Putamen (tissue), 1 donor: ENCODE results near the gene PTPRT.

Source experiments
- DNase-seq: peaks from one replicate; pipeline ENCODE4 v3.0.0-alpha.2; 2016; ENCODE audit warnings: low spot score

PTPRT gene

DNA sequence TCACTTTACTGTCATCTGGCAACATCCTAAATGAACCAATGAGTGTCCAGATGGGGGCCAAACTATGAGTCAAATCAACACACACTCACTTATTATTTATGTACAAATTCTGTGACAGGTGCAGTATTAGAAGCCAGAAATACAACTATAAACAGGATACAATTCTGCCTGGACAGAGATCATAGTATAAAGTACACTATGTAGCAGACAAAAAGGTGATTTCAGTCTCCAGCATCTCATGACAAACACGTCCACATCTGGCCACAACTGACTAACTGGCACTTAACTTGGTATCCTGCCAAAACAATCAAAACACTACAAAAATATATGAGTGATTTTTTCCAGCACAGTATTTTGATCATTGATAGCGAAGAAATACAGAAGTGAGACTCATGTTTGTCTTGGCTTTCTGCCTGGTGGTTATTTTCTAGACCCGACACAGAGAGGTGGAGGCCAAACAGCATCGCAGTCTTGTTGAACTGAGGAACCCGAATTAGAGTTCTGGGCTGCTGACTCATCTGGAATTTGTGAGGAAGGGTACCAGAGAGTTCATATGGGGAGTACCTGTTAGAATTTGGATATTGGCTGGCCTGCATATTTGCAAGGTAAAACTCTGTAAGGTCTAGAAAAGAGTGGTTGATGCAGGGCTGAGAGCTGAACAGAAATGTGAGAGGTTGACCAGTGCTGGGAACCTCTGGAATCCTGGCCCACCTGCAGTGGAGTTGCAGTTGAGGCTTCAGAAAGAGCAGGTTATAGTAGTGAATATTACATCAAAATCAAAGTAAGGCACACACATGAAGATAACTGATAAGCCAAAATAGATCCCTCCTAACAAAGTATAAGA, 475.2 kb downstream of the PTPRT start:
- DNase-seq, result no peak

DNA sequence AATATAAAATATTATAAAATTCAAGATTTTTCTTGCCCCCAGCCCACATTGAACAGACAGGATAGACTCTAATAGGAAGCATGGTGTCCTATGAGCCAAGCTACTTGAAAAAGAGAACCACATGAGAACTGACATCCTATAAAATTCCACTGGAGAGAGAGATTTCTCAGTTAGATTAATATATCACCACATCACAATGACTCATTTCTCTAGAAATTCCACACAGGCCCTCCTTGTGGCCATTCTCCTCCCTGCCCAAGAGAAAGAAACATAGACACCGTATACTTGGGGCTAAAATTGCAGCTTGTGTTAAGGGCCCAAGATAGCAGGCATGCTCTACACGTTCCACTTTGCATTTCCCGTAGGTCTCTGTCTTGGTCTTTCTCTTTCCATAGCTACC, 481.4 kb downstream of the PTPRT start:
- no peak for DNase-seq

DNA sequence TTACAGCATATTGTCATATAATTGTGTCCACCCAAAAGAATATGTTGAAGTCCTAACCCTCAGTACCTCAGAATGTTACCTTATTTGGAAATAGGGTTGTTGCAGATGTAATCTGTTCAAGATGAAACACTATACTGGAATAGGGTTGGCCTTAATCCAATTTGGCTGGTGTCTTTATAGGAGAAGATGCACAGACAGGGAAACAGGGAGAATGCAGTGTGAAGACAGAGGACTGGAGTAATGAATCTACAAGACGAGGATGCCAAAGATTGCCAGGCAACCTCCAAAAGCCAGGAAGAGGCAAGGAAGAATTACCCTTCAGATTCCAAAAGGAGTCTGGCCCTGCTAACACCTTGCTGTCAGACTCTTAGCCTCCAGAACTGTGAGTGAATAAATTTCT, 482.9 kb downstream of the PTPRT start:
- DNase-seq, result no peak

DNA sequence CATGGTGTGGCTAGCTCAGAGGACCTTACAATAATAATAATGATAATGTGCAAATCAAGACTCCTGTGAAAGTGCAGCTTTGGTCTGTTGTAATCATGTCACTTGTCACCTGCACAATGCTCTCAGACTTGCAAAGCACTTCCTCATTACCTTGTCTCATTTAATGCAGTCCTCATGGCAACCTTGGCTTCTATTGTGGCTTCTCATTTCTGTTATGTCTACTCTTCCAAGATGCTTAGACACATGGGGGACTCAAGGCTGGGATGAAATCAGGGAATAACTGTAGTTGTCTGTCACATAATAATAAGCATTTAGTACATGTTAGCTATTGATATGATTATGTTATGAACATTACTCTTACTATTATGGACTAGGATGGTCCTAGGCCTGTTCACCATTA, 484.2 kb downstream of the PTPRT start:
- no peak for DNase-seq

DNA sequence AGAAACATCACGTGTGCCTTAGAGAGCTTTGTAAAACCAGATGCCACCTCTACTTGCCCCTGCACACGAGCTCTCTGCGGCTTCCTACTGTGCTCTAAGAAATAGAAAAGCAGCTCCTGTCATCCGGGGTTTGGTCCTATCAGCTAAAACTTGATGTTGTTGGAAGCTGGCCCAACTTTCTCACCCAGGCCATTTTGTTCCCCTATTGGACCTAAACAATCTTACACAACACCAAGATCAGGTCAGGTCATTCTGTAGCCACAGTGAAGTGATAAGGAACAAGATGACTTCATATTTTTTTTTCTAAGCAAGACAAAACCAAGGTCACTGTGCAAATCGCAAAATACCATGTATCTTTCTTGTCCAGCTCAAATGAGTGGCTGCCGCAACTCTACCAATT, 486.0 kb downstream of the PTPRT start:
- DNase-seq, result no peak

DNA sequence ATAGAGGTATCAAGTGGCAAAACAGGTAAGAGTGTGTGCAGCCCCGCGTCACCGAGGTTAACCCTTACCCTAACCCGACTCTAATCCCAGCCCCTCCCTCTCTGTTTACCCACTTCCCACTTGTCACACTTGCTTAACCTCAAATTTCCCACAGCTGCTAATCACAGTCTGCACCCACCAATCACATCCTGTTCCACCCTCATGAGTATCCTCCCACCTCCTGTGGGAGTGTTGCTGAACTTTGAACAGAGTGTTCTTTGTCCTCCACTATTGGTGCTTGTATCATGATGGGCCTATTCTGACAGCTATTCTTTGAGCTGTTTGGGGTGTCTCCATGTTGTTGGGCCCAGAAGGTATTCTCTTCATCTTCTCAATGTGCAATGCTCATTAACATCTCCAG, 487.8 kb downstream of the PTPRT start:
- no peak for DNase-seq

DNA sequence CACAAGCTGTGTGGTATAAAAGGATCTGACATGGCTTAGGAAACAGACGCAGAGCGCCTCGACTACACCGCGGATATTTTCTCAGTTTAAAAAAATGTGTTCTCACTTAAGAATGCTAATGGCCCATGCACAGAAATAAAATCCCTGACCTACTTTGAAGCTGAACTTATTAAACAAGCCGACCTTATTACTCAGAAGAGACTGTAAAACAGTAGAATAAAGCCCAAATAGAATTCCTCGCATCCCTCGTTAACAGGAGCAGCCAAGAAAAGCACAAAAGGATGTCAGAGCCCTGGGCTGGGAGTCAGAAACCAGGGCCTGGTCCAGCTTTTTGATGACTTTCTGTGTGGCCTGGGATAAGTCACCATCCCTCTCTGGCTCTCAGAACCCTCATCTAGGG, 489.3 kb downstream of the PTPRT start:
- DNase-seq, result no peak

DNA sequence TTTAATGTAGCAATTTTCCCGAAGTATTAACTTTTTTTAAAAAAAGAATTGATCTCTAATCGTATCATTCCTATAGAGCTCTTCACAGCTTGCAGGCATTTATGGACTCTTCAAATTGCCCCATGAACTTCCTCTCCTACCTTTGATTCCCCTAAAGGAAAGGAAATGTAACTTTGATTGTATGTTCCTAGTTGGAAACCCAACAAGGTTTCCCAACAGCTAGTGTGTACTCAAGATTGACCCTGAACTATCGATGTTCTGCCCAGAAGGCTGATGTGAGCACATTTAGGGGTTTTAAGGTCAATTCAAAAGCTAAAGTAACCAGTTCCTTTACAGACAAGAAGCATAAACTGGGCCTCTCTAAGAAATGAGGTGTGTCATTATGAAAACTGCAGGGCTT, 491.7 kb downstream of the PTPRT start:
- no peak for DNase-seq

DNA sequence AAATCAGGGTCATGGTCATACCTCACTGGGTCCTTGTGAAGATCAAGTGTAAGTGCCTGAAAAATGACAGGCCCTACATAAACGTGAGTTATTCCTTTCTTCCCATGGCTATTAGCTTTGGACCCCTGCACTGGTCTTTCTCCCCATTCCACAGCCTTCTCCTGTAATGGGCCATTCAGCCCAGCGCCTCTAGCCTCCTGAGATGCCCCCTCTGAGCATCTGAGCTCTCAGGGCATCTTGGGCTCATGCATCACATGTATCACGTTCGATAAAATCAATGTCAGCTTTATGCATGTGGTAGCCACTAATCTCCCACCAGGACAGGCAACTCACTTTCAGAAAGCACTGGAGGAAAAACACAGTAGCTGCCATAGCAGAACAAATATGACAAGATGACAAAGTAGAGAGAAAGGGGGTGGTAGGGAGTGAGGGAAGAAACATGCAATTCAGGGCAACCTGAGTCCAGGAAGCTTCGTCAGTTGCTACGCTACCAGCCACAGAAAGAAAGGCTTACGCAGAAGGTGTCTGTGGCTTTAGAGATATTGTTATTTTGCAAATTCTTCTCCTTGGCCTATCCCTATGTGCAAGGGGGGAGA, 498.8 kb downstream of the PTPRT start:
- DNase-seq, result no peak

DNA sequence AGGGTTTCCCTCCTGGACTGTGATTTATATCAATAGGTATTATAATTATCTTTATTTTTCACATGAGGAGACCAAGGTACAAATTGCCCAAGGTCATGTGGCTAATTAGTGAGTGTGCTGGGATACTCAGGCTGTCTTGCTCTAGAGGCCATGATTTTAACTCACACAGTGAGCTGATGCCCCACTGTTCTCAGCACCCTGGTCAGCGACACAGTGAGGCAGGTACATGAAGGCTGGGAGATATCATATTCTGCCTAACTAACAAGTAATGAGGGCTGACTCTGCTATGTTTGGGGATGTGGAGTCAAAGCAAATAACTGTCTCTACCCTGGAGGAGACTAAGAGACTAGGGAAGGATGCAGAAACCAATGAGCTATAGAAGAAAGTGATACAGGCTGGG, 501.1 kb downstream of the PTPRT start:
- DNase-seq, result no peak

DNA sequence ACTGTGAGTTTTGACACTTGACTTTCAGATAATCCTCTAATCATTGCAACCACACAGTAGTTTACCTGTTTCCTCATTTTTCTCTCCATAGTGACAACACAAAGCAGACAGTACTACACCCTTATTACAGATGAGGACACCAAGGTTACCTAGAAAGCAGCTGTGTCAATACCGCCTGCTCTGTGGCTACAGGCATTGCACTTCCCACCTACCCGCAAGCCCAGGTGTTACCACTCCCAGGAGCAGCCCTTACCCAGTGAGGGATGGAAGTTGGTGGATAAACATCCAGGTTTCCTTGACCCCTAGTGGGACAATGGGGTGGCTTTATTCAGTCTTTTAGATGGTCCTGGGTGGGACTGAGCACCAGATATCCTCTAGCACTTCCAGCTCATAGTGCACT, 503.6 kb downstream of the PTPRT start:
- DNase-seq, result no peak

DNA sequence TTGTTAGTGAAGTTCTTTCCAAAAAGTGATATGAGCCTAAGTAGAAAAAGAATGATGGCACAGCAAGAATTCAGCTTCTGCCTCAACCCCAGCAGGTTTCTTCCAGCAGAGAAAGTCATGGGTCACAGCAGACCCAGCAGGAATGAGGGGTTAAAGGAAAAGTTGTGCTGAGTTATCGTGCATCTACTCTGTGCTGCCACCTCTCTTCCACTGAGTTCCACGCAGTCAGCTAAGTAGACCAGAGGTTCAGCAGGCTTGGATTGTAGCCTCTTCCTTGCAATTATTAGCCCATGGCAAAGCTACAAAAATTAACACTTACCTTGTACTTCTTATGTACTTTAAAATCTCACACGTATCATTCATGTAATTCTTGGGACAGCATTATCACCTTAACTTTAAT, 510.8 kb downstream of the PTPRT start:
- DNase-seq, result no peak

DNA sequence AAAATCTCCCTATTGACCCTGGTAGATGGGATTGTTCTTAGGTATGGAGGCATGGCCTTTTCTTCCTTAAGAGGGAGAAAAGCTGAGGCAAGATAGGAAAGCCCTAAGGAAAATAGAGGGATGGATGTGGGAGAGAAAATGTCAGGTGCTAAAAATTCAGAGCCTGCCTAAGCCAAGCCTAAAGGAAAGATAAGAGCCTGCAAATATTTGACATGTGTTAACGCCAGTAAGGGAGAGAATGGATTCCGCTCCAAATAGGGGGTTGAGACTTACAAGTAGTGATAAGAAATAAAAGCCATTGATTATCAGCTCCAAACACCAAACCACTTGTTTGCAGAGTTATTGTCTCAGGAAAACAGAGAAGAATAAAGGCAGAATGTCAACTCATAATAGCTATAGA, 533.6 kb downstream of the PTPRT start:
- DNase-seq, result no peak

DNA sequence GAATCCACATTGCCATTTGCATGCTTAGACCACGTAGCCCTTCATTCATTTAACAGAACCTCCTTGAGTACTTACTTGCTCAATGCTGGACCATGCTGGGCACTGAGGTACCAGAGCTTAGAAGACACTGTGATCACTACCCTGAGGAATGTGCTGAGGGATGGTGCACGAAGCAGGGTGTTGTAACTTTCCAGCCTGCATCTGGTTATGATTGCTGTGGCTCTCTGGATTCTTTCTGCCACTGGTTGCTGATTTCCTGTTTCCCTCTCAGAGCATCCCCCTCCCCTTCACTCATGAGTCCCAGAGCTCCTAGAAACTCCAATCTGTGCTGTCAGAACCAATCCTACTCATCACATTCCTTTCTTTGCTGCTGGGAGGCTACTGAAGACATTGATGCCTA, 537.4 kb downstream of the PTPRT start:
- DNase-seq, result no peak

DNA sequence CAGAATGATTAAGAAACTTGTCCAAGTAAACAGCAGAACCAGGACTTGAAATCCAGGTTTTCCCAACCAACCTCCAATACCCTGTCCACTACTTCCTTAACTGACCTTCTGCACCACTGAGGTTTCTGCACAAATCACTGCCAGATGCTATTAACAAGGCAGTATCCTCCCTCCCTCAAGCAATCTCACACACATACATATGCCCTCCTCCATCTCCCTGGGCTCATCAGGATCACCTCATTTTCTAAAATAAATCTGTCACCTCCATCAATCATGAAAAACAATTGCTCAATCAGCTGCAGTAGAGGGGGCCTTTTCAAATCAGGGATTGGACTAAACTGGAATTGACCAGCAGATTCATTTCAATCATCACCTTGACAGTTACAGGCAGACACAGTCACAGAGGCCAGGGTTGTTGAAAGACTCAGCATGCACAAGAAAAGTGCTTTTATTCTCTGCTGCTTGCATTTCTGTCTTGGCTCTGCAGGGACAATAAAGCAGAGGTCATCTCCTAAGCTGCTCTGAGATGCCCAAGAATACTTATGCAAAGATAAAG, 539.4 kb downstream of the PTPRT start:
- no peak for DNase-seq

DNA sequence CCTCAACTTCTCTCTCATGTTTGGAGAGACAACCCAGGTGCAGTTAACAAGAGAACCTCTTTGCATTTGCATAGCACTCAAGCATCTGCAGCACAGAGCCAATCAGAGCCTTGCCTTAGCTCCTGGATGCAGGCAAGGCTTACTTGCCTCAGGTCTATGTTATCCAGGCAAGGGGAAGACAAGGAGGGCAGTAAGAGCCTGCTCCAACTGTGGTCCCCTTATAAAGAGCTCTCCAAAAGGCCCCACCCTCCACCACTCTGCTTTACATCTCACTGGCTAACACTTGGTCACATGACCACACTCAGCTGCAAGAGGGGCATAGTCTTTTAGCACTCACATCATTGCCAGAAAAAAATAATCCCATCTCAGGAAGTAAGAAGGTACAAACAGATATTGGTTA, 540.0 kb downstream of the PTPRT start:
- no peak for DNase-seq

DNA sequence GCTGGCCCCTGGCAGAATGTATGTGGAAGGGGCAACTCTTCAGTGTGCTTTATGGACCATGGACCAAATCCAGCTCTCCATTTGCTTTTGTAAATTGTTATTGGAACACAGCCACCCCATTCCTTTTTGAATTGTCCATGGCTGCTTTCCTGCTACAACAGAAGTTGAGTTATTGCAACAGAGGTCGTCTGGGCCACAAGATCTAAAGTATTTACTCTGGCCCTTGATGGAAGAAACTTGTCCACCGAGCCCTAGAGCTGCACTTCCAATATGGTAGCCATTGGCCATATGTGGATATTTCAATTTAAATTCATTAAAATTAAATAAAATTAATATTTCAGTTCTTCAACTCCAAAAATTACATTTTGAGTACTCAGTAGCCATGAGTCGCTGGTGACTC, 543.5 kb downstream of the PTPRT start:
- DNase-seq, result no peak

DNA sequence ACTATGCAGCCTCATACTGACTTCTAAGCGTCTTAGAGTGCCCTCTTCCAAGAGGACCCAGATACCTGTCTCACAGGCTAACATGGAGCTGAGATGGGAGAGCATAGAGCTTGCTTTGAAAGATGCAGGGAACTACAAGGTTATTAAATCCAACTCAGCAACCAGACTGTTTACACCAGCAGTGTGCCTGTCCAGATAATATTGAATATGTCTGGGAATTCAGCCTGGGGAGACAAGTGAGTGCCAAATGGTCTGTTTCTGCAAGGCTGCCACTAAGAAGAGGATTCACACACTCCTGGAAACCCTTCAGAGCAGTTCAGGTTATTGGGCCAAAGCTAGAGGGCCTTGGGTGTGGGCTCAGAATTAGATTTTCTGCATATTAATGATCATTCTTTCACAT, 547.8 kb downstream of the PTPRT start:
- DNase-seq, result no peak

DNA sequence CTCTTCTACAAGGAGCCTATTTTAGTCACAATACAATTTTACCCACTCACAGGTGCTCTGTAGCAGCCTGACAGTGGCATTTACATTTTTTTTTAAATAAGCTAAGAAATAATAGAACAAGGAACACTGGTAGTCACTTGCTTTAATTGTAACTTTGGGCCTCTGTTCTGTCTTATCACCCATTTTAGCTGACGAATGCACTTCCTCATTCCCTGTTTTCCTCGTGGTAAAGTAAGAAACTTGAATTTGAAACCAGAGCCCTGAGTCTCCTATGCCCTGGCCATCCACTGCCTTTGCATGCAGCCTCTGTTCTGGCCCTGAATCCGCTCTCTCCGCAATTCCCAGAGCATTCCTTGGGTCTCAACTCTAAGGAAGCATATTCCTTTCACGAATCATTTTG, 550.6 kb downstream of the PTPRT start:
- no peak for DNase-seq

DNA sequence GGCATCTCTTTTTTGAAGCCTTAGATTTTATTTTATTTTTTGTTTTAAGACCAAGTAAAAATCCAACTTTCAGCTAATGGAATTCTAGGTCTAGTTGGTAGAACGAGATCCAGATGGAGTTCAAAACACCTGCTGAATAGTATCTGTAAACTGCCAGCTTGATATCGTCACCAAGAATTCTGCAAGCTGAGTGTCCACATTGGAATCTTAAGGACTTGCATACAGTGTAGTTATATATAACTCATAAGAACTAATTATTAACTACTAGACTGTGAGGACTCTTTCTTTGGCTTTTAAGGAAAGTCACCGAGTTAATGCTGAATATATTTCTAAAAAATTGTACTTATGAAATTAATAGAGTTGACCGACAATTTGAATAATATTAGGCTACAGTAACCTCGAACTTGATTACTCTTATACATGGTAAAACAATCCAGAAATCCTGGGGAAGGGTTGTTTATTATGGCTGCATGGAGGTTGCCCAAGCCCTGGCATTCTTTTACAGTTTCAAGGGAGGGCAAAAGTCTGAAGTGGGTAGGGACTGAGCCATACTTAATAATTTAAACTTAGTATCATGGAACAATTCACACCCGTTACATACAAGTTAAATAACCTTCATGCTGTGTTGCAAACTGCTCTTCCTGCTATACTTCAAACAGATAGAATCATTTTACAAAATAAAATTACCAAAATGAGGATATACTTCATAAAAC, 553.9 kb downstream of the PTPRT start:
- DNase-seq, result no peak

DNA sequence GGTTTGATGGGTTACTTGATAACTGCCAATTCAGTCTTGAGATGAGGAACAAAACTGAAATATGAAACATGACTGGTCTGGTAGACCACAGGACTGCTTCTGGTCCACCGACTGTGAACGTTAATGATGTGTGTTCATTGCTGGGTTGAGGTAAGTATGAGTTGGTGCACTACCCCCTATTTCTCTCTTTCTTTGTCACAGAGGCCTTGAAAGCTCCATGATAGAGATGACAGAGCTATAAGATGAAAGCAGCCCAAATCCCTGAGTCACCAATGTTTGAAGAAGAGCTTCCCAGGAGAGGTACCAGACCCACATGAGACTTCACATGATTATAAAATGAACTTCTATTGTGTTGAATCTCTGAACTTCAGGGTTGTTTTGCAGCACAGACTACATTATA, 555.5 kb downstream of the PTPRT start:
- DNase-seq, result no peak

DNA sequence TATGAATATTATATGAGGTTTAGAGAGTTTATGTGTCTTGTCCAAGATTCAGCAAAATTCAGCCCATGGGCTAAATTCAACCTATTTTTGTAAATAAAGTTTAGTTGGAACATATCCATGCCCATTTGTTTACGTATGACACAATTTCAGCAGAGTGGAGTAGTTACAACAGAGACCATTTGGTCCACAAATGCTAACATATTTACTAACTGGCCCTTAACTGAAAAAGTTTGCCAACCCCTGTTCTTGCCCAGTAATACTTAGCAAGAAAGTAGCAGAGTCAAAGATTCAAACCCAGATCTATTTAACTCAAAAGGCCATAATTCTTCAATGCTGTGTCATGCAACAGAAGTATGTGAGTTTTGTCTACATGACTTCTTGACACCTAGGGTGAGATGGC, 561.0 kb downstream of the PTPRT start:
- no peak for DNase-seq

DNA sequence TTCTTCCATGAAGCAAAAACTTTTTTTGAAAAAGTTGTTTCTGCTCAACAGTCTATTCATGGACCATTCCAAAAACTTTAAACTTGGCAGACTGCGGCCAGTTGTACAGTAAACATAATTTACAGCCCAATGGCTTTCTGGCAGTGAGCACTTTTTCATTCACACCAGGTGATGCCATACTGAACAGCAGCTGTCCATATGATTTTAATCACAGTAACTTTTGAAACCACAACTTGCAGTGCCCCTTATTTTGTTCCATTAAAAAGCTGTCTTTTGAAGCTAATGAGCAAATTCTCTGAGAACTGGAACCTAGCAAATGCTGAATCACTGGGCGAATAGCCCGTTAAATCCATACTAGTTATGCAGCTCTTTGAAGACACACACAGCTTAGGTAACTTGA, 576.6 kb downstream of the PTPRT start:
- DNase-seq, result no peak
